B cell (primary cell): Measurements from ENCODE around the gene ITGA2B. TPM values are rescaled to one million over a fixed set of nuclear protein-coding genes. Genes with fewer than 3 reads are reported as not detected.

ENCODE experiments used
- ATAC-seq: fragments of 200-7000 bp; cut with Tn5 transposase; one replicate; pipeline ENCODE4 v1.10.0; 2021; ENCODE audit warnings: low read depth, mild to moderate bottlenecking, moderate number of reproducible peaks, moderate library complexity
- CTCF ChIA-PET: fragments of 350-600 bp; sonication (Branson Sonifier 250); formaldehyde crosslinking; loops from one replicate; lab custom pipeline; 2021; ENCODE audit warnings: antibody characterized with exemption, inconsistent platforms; lab: Charles Lee
- POLR2A ChIA-PET: fragments of 350-600 bp; sonication (Branson Sonifier 250); formaldehyde crosslinking; loops from one replicate; lab custom pipeline; 2021; ENCODE audit warnings: antibody characterized with exemption; lab: Charles Lee
- DNase-seq: peaks from one replicate; pipeline ENCODE4 v3.0.0; 2013
- H2AFZ ChIP-seq: 2 replicates; pipeline ENCODE4 v1.6.1; 2012; ENCODE audit warnings: mild to moderate bottlenecking, low read depth, low read length; ENCODE audit not compliant: insufficient read depth, poor library complexity, severe bottlenecking
- H3K27ac ChIP-seq, 2 donors: 1 replicate in 1 of 2; 2 replicates in 1 of 2; pipeline ENCODE4 v1.5.1; 2012 to 2013; ENCODE audit warnings: low read length in 2 of 2, mild to moderate bottlenecking in 2 of 2, moderate library complexity in 1 of 2
- H3K27me3 ChIP-seq, 4 experiments: fragments of 200-600 bp in 1 of 4; sonication (generic) in 1 of 4; replicated peaks in 1 of 4; 1 replicate in 2 of 4; 2 replicates in 2 of 4; pipeline versions ENCODE4 v1.6.1 to v1.7.0; 2013 to 2016; ENCODE audit warnings: low read length in 3 of 4, mild to moderate bottlenecking in 2 of 4, mixed read lengths in 1 of 4, moderate library complexity in 1 of 4; ENCODE audit not compliant: insufficient read depth in 4 of 4, control insufficient read depth in 3 of 4; ENCODE audit errors: control extremely low read depth in 1 of 4
- H3K36me3 ChIP-seq, 2 experiments: replicated peaks in 1 of 2; 1 replicate in 1 of 2; 2 replicates in 1 of 2; pipeline versions ENCODE4 v1.6.1 to v1.7.1; 2013; ENCODE audit warnings: low read length in 1 of 2; ENCODE audit not compliant: insufficient read depth in 2 of 2, control insufficient read depth in 1 of 2; ENCODE audit errors: control extremely low read depth in 1 of 2, extremely low read depth in 1 of 2
- H3K4me1 ChIP-seq, 2 donors: fragments of 200-600 bp in 1 of 2; sonication (generic) in 1 of 2; 1 replicate in 1 of 2; 2 replicates in 1 of 2; pipeline versions ENCODE4 v1.5.1 to v1.6.1; 2013 to 2017; ENCODE audit warnings: low read length in 2 of 2; ENCODE audit not compliant: control insufficient read depth in 2 of 2, insufficient read depth in 2 of 2
- H3K4me2 ChIP-seq: replicated peaks from 2 replicates; pipeline ENCODE3; 2012; ENCODE audit warnings: mild to moderate bottlenecking, low read depth, low read length; ENCODE audit not compliant: poor library complexity, severe bottlenecking
- H3K4me3 ChIP-seq, 5 experiments: fragments of 200-600 bp in 1 of 5; sonication (generic) in 1 of 5; 1 replicate in 3 of 5; 2 replicates in 2 of 5; pipeline versions ENCODE4 v1.5.1 to v1.7.0; 2011 to 2016; ENCODE audit warnings: low read length in 4 of 5, mild to moderate bottlenecking in 4 of 5, low read depth in 2 of 5, control low read depth in 1 of 5, moderate library complexity in 1 of 5; ENCODE audit not compliant: insufficient read depth in 1 of 5; ENCODE audit errors: control extremely low read depth in 1 of 5, extremely low read depth in 1 of 5
- H3K79me2 ChIP-seq: fragments of 200-600 bp; sonication (generic); one replicate; pipeline ENCODE4 v1.6.0; 2016; ENCODE audit warnings: low read length; ENCODE audit not compliant: control insufficient read depth, insufficient read depth
- H3K9ac ChIP-seq: fragments of 200-600 bp; sonication (generic); 2 replicates; pipeline ENCODE4 v1.6.1; 2017; ENCODE audit warnings: mild to moderate bottlenecking, low read length, moderate library complexity
- H3K9me3 ChIP-seq, 3 donors: one replicate each; pipeline versions ENCODE4 v1.6.1 to v1.7.1; 2013; ENCODE audit warnings: low read length in 2 of 3; ENCODE audit not compliant: control insufficient read depth in 2 of 3, insufficient read depth in 1 of 3; ENCODE audit errors: control extremely low read depth in 1 of 3
- H4K20me1 ChIP-seq: 2 replicates; pipeline ENCODE4 v1.6.0; 2012; ENCODE audit warnings: mild to moderate bottlenecking, low read length; ENCODE audit not compliant: insufficient read depth, control insufficient read depth, poor library complexity, severe bottlenecking
- H3K27ac Mint-ChIP-seq: one replicate; pipeline ENCODE4 v1.8.0; 2021; ENCODE audit warnings: mixed read lengths
- H3K27me3 Mint-ChIP-seq: one replicate; pipeline ENCODE4 v1.8.0; 2021; ENCODE audit warnings: mixed read lengths
- H3K4me1 Mint-ChIP-seq: one replicate; pipeline ENCODE4 v1.8.0; 2021; ENCODE audit warnings: mixed read lengths
- H3K4me3 Mint-ChIP-seq: one replicate; pipeline ENCODE4 v1.8.0; 2021; ENCODE audit warnings: mixed read lengths
- H3K9me3 Mint-ChIP-seq: one replicate; pipeline ENCODE4 v1.8.0; 2022; ENCODE audit warnings: mixed read lengths; ENCODE audit not compliant: insufficient read depth
- EZH2 ChIP-seq: IDR thresholded peaks from 2 replicates; pipeline ENCODE4 v1.6.1; 2012; ENCODE audit warnings: borderline replicate concordance, low read depth, mild to moderate bottlenecking, moderate library complexity, low read length; ENCODE audit not compliant: insufficient read depth, poor library complexity, severe bottlenecking
- WGBS: methylation state at CpG from one replicate; pipeline ENCODE4 v1.1.5; 2013; ENCODE audit warnings: missing lambda C conversion rate; ENCODE audit not compliant: insufficient coverage; 5-methylcytosine and 5-hydroxymethylcytosine counted together
- intact Hi-C: fragments of 100-400 bp; cut with micrococcal nuclease; formaldehyde crosslinking; loops from one replicate; pipeline ENCODE4 v1.10.0; 2022
- polyA plus RNA-seq: library from polyadenylated mRNA; depleted of rRNA; stranded (reverse); fragments of >200 nt; gene quantifications from 2 replicates; pipeline ENCODE4 v1.2.3, GENCODE V29; 2012
- total RNA-seq, 2 donors: library from RNA; stranded (reverse); fragments of 120-200 nt in 1 of 2; gene quantifications; 1 replicate in 1 of 2; 2 replicates in 1 of 2; pipeline versions ENCODE4 v1.2.3 to v1.2.4, GENCODE V29; 2013 to 2022

ITGA2B gene
- total and polyA plus RNA-seq, 2 donors (not counting 1 experiment from before 2014, with no cell fraction given): 0.15 to 0.20 TPM

DNA sequence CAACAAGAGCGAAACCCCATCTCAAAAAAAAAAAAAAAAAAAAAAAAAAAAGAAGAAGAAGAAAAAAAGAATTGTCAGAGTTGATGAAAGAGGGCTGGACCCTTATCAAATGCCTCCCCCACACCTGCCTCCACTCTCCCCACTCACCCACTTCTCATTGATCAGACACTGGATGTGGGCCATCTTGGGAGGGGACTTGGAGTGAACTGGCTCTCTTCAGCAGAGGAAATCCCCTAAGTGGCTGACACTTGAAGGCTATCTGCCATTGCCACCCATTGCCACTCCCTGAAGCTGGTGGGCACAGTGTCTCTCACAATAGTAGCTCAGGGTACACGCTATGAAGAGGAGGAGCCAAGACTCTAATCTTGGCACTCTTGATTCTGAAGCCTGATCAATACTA lies 1.6 kb downstream of the ITGA2B start:
- Mint-ChIP-seq H3K27ac (no peak overlapping the region), H3K9me3 (no peaks in the 10 kb centered on the region), H3K4me3 (peak overlapping the region; percentile 45), H3K4me1 (peaks cover 24% of the 10 kb centered on the region), H3K27me3 (peaks cover 29% of the 10 kb centered on the region)
- DNase-seq (no peak), ATAC-seq (no peak)
- intact Hi-C loops: no loop called here
- Histone ChIP-seq H3K4me1 (peaks cover 22 to 24% of the 10 kb centered on the region in 2 donors), H3K79me2 (no peaks in the 10 kb centered on the region), H3K27me3 (peaks cover 0 to 43% (median 11%) of the 10 kb centered on the region in 4 experiments), H3K4me3 (no peak overlapping the region), H3K36me3 (no peaks in the 10 kb centered on the region), H3K27ac (no peak overlapping the region), H4K20me1 (no peaks in the 10 kb centered on the region), H3K4me2 (no peak overlapping the region), H3K9me3 (peaks cover 0 to 18% (median 0%) of the 10 kb centered on the region in 3 donors), H3K9ac (no peak overlapping the region), H2AFZ (no peak overlapping the region)
- POLR2A ChIA-PET: no interaction called here
- CTCF ChIA-PET: interaction anchor here (0.6 kb wide), 1 partner anchor 338 kb away, joined by 3 read pairs; no protein-coding TSS in a partner anchor
- no peak for TF ChIP-seq EZH2
- 83% methylated on average over 1 of the region's 2 CpGs for WGBS

GRCh38 chr17:44386182-44386525 lies 3.3 kb downstream of the ITGA2B start:
- DNase-seq: no peak
- peaks cover 22 to 24% of the 10 kb centered on the region in 2 donors for H3K4me1 ChIP-seq
- no peaks in the 10 kb centered on the region for H4K20me1 ChIP-seq
- no peak overlapping the region for H3K27ac Mint-ChIP-seq
- ChIA-PET CTCF (interaction anchor here (1.1 to 1.8 kb wide), 2 partner anchors 23 to 56 kb away, joined by 6 to 7 read pairs; partner anchors contain the start of gene FAM171A2), POLR2A (no interaction called here)
- no peaks in the 10 kb centered on the region for H3K9me3 Mint-ChIP-seq
- H3K79me2 ChIP-seq: no peaks in the 10 kb centered on the region
- peaks cover 39% of the 10 kb centered on the region for H3K27me3 Mint-ChIP-seq
- no peak for ATAC-seq
- H3K27me3 ChIP-seq: peaks cover 0 to 43% (median 11%) of the 10 kb centered on the region in 4 experiments
- WGBS: 48% methylated on average over 4 of the region's 10 CpGs
- no peaks in the 10 kb centered on the region for H3K36me3 ChIP-seq
- TF ChIP-seq EZH2: no peak
- intact Hi-C loops: no loop called here
- peak overlapping the region; percentile 81 for H3K4me3 Mint-ChIP-seq
- no peak overlapping the region for H3K27ac ChIP-seq
- peaks cover 24% of the 10 kb centered on the region for H3K4me1 Mint-ChIP-seq
- H2AFZ ChIP-seq: no peak overlapping the region
- H3K9ac ChIP-seq: peak overlapping the region; percentile 78
- peak overlapping the region in 1 of 5 experiments; percentile 68 for H3K4me3 ChIP-seq
- H3K9me3 ChIP-seq: peaks cover 0 to 18% (median 0%) of the 10 kb centered on the region in 3 donors
- H3K4me2 ChIP-seq: peak overlapping the region; percentile 98
